Heart left ventricle (tissue), 16 donors: Measurements from ENCODE around the gene HIVEP2. TPM values are rescaled to one million over a fixed set of nuclear protein-coding genes. Genes with fewer than 3 reads are reported as not detected.

Experiments used
- ATAC-seq, 4 donors: fragments of 200-7000 bp; cut with Tn5 transposase; one replicate each; pipeline ENCODE4 v1.9.1; 2020 to 2022; ENCODE audit warnings: moderate library complexity in 4 of 4, mild to moderate bottlenecking in 3 of 4, moderate number of reproducible peaks in 1 of 4
- DNase-seq, 5 donors: peaks; one replicate each; pipeline ENCODE4 v3.0.0-alpha.2; 2020
- H3K27ac ChIP-seq, 12 donors: fragments of 200-600 bp; sonication (generic) in 4 of 12; one replicate each; pipeline versions ENCODE4 v1.5.0 to v1.8.0; 2016 to 2022; ENCODE audit warnings: mild to moderate bottlenecking in 2 of 12
- H3K27me3 ChIP-seq, 9 donors: fragments of 200-600 bp; sonication (generic) in 2 of 9; one replicate each; pipeline versions ENCODE4 v1.5.1 to v1.8.0; 2016 to 2022; ENCODE audit warnings: mild to moderate bottlenecking in 3 of 9
- H3K36me3 ChIP-seq, 9 donors: fragments of 200-600 bp; sonication (generic) in 2 of 9; one replicate each; pipeline versions ENCODE4 v1.5.0 to v1.8.0; 2018 to 2022; ENCODE audit warnings: mild to moderate bottlenecking in 2 of 9
- H3K4me1 ChIP-seq, 12 donors: fragments of 200-600 bp; sonication (generic) in 4 of 12; one replicate each; pipeline versions ENCODE4 v1.5.0 to v1.8.0; 2016 to 2022; ENCODE audit warnings: mild to moderate bottlenecking in 3 of 12
- H3K4me3 ChIP-seq, 12 donors: fragments of 200-600 bp; sonication (generic) in 4 of 12; one replicate each; pipeline versions ENCODE4 v1.5.0 to v1.8.0; 2017 to 2022; ENCODE audit warnings: mild to moderate bottlenecking in 9 of 12, moderate library complexity in 4 of 12
- H3K9me3 ChIP-seq, 12 donors: fragments of 200-600 bp; sonication (generic) in 4 of 12; one replicate each; pipeline versions ENCODE4 v1.5.0 to v1.8.0; 2016 to 2022; ENCODE audit warnings: mild to moderate bottlenecking in 1 of 12
- POLR2A ChIP-seq, 2 donors: fragments of 450-650 bp; IDR thresholded peaks; one replicate each; pipeline ENCODE4 v1.6.1; 2017; ENCODE audit warnings: antibody characterized with exemption in 2 of 2, mild to moderate bottlenecking in 2 of 2, moderate library complexity in 2 of 2
- WGBS, 4 donors: extraction: QIAGEN DNeasy Blood & Tissue Kit in 2 of 4; methylation state at CpG; one replicate each; pipeline versions ENCODE4 v1.1.5 to v1.1.7; 2013 to 2018; 5-methylcytosine and 5-hydroxymethylcytosine counted together
- intact Hi-C, 10 donors: fragments of 100-400 bp; cut with DNase I; formaldehyde crosslinking; loops; one replicate each; pipeline versions ENCODE4 v1.11.1 to v1.14.2; 2022
- polyA plus RNA-seq, 2 donors: library from polyadenylated mRNA; stranded (reverse); fragments of 200-250 nt; gene quantifications; one replicate each; pipeline ENCODE4 v1.2.3, GENCODE V29; 2013
- total RNA-seq, 9 donors: library from RNA; depleted of rRNA in 2 of 9; stranded (reverse); fragments of >200 nt in 2 of 9; fragmentation: NEBNext Ultra II Directional in 3 of 9; extraction: Animal tissue kit (Norgen Biotek cat#: 25700) in 3 of 9; gene quantifications; one replicate each; pipeline versions ENCODE4 v1.1.0 to v1.2.4, GENCODE V29; 2016 to 2023
- TF ChIP-seq, protein P1 (sequence below), 12 donors: fragments of 200-600 bp; sonication (generic) in 4 of 12; IDR thresholded peaks; one replicate each; pipeline versions ENCODE4 v1.5.0 to v1.8.0; 2018 to 2022; ENCODE audit warnings: antibody characterized with exemption in 12 of 12, mild to moderate bottlenecking in 5 of 12
- donor health status: ischemic (EF 13 %, LVEDD 7.1; RV severe dilation, severe dysfunction).
- donor health status: healthy with polysubstance abuse.
- donor health status: DM: no; HTN: yes; CAD: no.
- donor health status: DM: no; HTN: no; CAD: no.
- donor health status: ischemic (EF 25% LVEDD 6.9; RV normal size, moderate dysfunction).
- donor health status: ischemic (EF 25% LVEDD 5.7; RV mildly dilated, moderate dysfunction).
- donor health status: healthy.
- donor health status: DM: yes; HTN: yes; CAD: no.
- donor health status: ischemic (EF 35%, LVEDD 5.7; RV mildly dilated, moderate dysfunction).
- donor health status: nonischemic (EF 11% LVEDD 7.7; RV severe dilation, severe dysfunction).
- donor health status: DM: yes; HTN: yes; CAD: no.
- donor health status: PGD.
- donor health status: ischemic (EF 29% LVEDD 5.4; RV normal size, mild dysfunction).
- donor health status: nonischemic (EF 23%, LVEDD 6.1; RV moderate dilation, normal function).

HIVEP2 gene
- total and polyA plus RNA-seq, 11 donors = 2.7 to 31.2 (median 20.4) TPM

- Histone ChIP-seq H3K27me3 (no peaks in the 10 kb centered on the region), H3K4me1 (peaks cover 0 to 23% (median 0%) of the 10 kb centered on the region in 12 donors), H3K27ac (no peak overlapping the region), H3K9me3 (no peaks in the 10 kb centered on the region), H3K36me3 (no peaks in the 10 kb centered on the region), H3K4me3 (no peak overlapping the region)
- DNase-seq (no peak), ATAC-seq (no peak)
- TF ChIP-seq, protein P1, sequence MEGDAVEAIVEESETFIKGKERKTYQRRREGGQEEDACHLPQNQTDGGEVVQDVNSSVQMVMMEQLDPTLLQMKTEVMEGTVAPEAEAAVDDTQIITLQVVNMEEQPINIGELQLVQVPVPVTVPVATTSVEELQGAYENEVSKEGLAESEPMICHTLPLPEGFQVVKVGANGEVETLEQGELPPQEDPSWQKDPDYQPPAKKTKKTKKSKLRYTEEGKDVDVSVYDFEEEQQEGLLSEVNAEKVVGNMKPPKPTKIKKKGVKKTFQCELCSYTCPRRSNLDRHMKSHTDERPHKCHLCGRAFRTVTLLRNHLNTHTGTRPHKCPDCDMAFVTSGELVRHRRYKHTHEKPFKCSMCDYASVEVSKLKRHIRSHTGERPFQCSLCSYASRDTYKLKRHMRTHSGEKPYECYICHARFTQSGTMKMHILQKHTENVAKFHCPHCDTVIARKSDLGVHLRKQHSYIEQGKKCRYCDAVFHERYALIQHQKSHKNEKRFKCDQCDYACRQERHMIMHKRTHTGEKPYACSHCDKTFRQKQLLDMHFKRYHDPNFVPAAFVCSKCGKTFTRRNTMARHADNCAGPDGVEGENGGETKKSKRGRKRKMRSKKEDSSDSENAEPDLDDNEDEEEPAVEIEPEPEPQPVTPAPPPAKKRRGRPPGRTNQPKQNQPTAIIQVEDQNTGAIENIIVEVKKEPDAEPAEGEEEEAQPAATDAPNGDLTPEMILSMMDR (IDR thresholded peaks at IDR 0.05) = no peak
- no peak for TF ChIP-seq POLR2A (IDR thresholded peaks at IDR 0.05)
- intact Hi-C loops = no loop called here
Measured at GRCh38 chr6:142804490-142804889, 140.5 kb downstream of the HIVEP2 start.

GRCh38 chr6:142803495-142804058, 141.4 kb downstream of the HIVEP2 start:
- H3K27ac ChIP-seq = no peak overlapping the region
- no peaks in the 10 kb centered on the region for H3K36me3 ChIP-seq
- no peaks in the 10 kb centered on the region for H3K9me3 ChIP-seq
- DNase-seq (no peak), ATAC-seq (no peak)
- TF ChIP-seq POLR2A (IDR thresholded peaks at IDR 0.05) = no peak
- TF ChIP-seq, protein P1 (IDR thresholded peaks at IDR 0.05) = no peak
- no peaks in the 10 kb centered on the region for H3K27me3 ChIP-seq
- intact Hi-C loops = no loop called here
- H3K4me1 ChIP-seq = peaks cover 0 to 24% (median 0%) of the 10 kb centered on the region in 12 donors
- 93 to 98% (median 95%) methylated on average over 2 of the region's 2 CpGs for WGBS, 4 donors
- no peak overlapping the region for H3K4me3 ChIP-seq

DNA sequence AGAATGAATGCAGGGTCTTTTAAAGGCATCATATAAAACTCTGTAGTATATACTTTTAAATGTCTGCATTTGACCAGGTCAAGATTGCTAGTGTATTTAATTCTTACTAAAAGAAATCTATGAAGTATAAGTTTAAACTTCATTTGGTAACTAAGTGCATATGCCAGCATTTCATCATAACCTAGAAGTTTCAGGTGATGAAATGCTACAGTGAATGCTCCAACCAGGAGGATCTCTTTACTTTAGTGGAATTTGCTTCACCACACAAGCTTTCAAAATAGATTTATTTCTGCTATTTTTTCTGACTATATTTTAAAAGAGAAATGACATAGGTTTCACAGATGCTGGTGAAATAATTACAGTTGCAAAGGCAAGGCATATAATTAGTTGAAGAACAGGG, 141.9 kb downstream of the HIVEP2 start:
- no peak overlapping the region for H3K4me3 ChIP-seq
- H3K4me1 ChIP-seq = peaks cover 0 to 27% (median 0%) of the 10 kb centered on the region in 12 donors
- no peaks in the 10 kb centered on the region for H3K27me3 ChIP-seq
- no peaks in the 10 kb centered on the region for H3K9me3 ChIP-seq
- H3K27ac ChIP-seq = no peak overlapping the region
- H3K36me3 ChIP-seq = no peaks in the 10 kb centered on the region
- no peak for ATAC-seq
- intact Hi-C loops = no loop called here
- no peak for DNase-seq
- no peak for TF ChIP-seq POLR2A (IDR thresholded peaks at IDR 0.05)
- TF ChIP-seq, protein P1 (IDR thresholded peaks at IDR 0.05) = no peak

DNA sequence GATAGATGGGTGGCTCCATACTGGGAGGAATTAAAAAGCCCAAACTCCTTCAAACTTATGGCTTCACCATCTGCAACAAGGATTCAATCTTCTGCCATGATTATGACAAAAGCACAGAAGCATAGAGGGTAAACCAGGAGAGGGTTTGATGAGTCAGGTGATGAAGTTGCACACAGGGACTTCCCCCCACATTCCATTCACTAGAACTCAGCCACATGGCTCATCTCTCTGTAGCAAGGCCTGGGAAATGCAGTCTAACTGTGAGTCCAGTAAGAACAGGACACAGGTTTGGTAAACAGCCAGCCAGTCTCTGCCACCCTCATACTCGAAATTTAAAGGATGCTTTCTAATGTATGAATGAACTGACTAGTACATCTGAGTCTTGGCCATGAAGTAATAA, 142.9 kb downstream of the HIVEP2 start:
- Histone ChIP-seq H3K4me3 (no peak overlapping the region), H3K9me3 (no peaks in the 10 kb centered on the region), H3K27me3 (no peaks in the 10 kb centered on the region), H3K4me1 (peaks cover 0 to 27% (median 0%) of the 10 kb centered on the region in 12 donors), H3K27ac (no peak overlapping the region), H3K36me3 (no peaks in the 10 kb centered on the region)
- TF ChIP-seq, protein P1 (IDR thresholded peaks at IDR 0.05) = no peak
- TF ChIP-seq POLR2A (IDR thresholded peaks at IDR 0.05) = no peak
- WGBS, 4 donors = 14 to 42% (median 32%) methylated on average over 1 of the region's 1 CpG
- intact Hi-C loops = no loop called here
- ATAC-seq = peak; percentile 52 to 87 (median 80)
- DNase-seq = no peak
